SU-DHL-6 (cell line): Measurements from ENCODE around the gene TNFRSF12A.

ENCODE experiments used
- H2AFZ ChIP-seq: fragments of 200-600 bp; sonication (generic); 2 replicates; pipeline ENCODE4 v1.6.1; 2014; ENCODE audit warnings: low read depth, mild to moderate bottlenecking, moderate library complexity, mixed read lengths, antibody characterized with exemption, low read length; ENCODE audit not compliant: severe bottlenecking
- H3F3A ChIP-seq: fragments of 200-600 bp; shearing (Covaris generic); 2 replicates; pipeline ENCODE4 v1.6.0; 2016; ENCODE audit warnings: antibody characterized with exemption, mild to moderate bottlenecking; ENCODE audit not compliant: insufficient read depth
- H3K27ac ChIP-seq: fragments of 200-600 bp; sonication (generic); 2 replicates; pipeline ENCODE4 v1.5.1; 2016; ENCODE audit warnings: low read depth, mild to moderate bottlenecking, low read length, moderate library complexity, mixed read lengths
- H3K27me3 ChIP-seq: fragments of 200-600 bp; sonication (generic), shearing (Covaris generic); 2 replicates; pipeline ENCODE4 v1.6.0; 2014; ENCODE audit warnings: mild to moderate bottlenecking, low read length
- H3K36me3 ChIP-seq: fragments of 200-600 bp; sonication (generic); 2 replicates; pipeline ENCODE4 v1.6.1; 2014; ENCODE audit warnings: mild to moderate bottlenecking, low read length, mixed read lengths
- H3K4me2 ChIP-seq: fragments of 300-600, 200-600 bp; shearing (Covaris generic), sonication (generic); 2 replicates; pipeline ENCODE4 v1.6.0; 2014; ENCODE audit warnings: low read length, low read depth, mild to moderate bottlenecking; ENCODE audit not compliant: poor library complexity, severe bottlenecking
- H3K4me3 ChIP-seq: fragments of 200-600 bp; sonication (generic); 2 replicates; pipeline ENCODE4 v1.5.1; 2014; ENCODE audit warnings: antibody characterized with exemption, low read length, mild to moderate bottlenecking, mixed read lengths; ENCODE audit not compliant: insufficient read depth, poor library complexity, severe bottlenecking
- H3K79me2 ChIP-seq: fragments of 200-600 bp; sonication (generic); 2 replicates; pipeline ENCODE4 v1.6.1; 2014; ENCODE audit warnings: mild to moderate bottlenecking, low read length, moderate library complexity; ENCODE audit not compliant: insufficient read depth
- H3K9ac ChIP-seq: fragments of 200-600 bp; sonication (generic); 2 replicates; pipeline ENCODE4 v1.7.0; 2014; ENCODE audit warnings: mild to moderate bottlenecking, low read length
- H3K9me2 ChIP-seq: fragments of 200-600 bp; sonication (generic); replicated peaks from 2 replicates; pipeline ENCODE4 v1.6.1; 2014; ENCODE audit warnings: low read length; ENCODE audit not compliant: insufficient read depth
- H3K9me3 ChIP-seq: fragments of 200-600 bp; sonication (generic); 2 replicates; pipeline ENCODE4 v1.6.1; 2014; ENCODE audit warnings: low read length, mixed read lengths; ENCODE audit not compliant: insufficient read depth
- H4K20me1 ChIP-seq: fragments of 200-600 bp; sonication (generic); 2 replicates; pipeline ENCODE4 v1.6.1; 2014; ENCODE audit warnings: low read depth, mild to moderate bottlenecking, antibody characterized with exemption, low read length, moderate library complexity, mixed read lengths
- EZH2phosphoT487 ChIP-seq: fragments of 200-600 bp; sonication (generic), shearing (Covaris generic); conservative IDR thresholded peaks from 2 replicates; pipeline ENCODE4 v1.6.1; 2018; ENCODE audit warnings: mild to moderate bottlenecking, antibody characterized with exemption, low read length, moderate library complexity, mixed read lengths
- TF ChIP-seq, protein P1 (sequence below): fragments of 200-600 bp; sonication (generic); IDR thresholded peaks from one replicate; pipeline ENCODE4 v1.5.1; 2017; ENCODE audit warnings: antibody characterized with exemption, mild to moderate bottlenecking, low read length, moderate library complexity; ENCODE audit not compliant: insufficient read depth, poor library complexity, severe bottlenecking

TNFRSF12A gene

DNA sequence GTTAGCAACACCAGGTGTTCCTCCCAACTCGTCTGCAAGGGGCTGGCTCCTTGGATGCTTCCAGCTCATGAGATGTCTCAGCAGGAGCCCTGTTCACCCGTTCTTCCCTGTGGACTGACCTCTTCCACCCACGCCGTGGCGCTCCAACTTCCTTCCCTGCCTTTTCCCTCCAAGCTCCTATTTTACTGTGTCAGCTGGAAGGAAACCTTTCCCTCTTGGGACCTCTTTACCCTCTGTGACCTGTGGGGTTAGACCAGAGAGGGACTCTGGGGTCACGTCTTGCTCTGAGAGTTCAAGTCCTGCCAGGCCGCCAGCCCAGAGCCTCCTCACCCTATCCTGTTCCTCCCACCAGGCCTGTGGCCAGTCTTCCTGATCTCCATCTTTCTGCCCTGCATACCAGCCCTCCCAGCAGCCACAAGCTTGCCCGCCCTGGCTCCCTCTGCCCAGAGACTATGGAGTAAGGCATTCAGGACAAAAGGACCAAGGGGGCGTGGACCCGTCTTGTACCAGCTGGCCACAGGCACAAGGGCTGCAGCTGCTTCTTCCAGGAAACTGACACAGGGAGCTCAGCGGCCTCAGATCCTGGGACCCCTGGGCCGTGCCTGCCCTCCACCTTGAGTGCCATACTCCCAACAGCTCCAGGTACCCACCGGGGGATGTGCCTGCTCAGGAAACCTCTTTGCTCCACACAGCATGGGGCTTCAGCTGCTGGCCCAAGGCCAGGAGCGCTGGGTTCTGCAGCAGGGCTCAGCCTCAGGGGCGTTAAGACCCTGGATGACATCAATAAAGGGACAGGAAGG lies 48.0 kb upstream of the TNFRSF12A start:
- no peak for TF ChIP-seq EZH2phosphoT487
- TF ChIP-seq, protein P1, sequence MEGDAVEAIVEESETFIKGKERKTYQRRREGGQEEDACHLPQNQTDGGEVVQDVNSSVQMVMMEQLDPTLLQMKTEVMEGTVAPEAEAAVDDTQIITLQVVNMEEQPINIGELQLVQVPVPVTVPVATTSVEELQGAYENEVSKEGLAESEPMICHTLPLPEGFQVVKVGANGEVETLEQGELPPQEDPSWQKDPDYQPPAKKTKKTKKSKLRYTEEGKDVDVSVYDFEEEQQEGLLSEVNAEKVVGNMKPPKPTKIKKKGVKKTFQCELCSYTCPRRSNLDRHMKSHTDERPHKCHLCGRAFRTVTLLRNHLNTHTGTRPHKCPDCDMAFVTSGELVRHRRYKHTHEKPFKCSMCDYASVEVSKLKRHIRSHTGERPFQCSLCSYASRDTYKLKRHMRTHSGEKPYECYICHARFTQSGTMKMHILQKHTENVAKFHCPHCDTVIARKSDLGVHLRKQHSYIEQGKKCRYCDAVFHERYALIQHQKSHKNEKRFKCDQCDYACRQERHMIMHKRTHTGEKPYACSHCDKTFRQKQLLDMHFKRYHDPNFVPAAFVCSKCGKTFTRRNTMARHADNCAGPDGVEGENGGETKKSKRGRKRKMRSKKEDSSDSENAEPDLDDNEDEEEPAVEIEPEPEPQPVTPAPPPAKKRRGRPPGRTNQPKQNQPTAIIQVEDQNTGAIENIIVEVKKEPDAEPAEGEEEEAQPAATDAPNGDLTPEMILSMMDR = no peak
- no peaks in the 10 kb centered on the region for H3K27me3 ChIP-seq
- no peaks in the 10 kb centered on the region for H3K9me3 ChIP-seq
- no peaks in the 10 kb centered on the region for H3K36me3 ChIP-seq
- no peaks in the 10 kb centered on the region for H3K9me2 ChIP-seq
- no peak overlapping the region for H3K9ac ChIP-seq
- H3K4me3 ChIP-seq = no peak overlapping the region
- peaks cover 4% of the 10 kb centered on the region; the same call in 1 of the 2 replicates for H4K20me1 ChIP-seq
- H3F3A ChIP-seq = peaks cover 46% of the 10 kb centered on the region
- no peak overlapping the region for H2AFZ ChIP-seq
- peaks cover 24% of the 10 kb centered on the region for H3K79me2 ChIP-seq
- H3K4me2 ChIP-seq = peak overlapping the region; percentile 71
- peak overlapping the region; percentile 93 for H3K27ac ChIP-seq

DNA sequence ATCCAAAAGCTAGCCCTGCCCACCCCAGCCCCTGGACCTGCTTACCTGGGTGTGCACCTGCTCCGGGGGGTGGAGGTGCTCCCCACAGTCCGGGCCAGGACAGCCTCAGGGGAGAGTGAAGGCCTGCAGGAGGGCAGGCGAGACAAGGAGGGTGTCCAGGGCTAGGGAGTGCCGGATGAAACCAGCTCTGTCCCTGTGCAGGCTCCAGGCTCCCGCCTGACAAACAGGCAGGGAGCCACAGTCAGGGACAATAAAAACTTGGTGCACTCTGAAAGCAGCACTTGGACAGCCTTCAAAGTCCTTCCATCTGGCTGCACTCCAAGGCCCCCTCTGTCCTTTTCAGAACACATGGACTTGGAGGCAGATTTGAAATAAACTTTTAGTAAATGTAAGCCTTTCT lies 47.1 kb upstream of the TNFRSF12A start:
- TF ChIP-seq, protein P1 = no peak
- no peak for TF ChIP-seq EZH2phosphoT487
- Histone ChIP-seq H3K36me3 (no peaks in the 10 kb centered on the region), H3K27me3 (no peaks in the 10 kb centered on the region), H3K9me2 (no peaks in the 10 kb centered on the region), H4K20me1 (peaks cover 4% of the 10 kb centered on the region; the same call in 1 of the 2 replicates), H3K4me3 (no peak overlapping the region), H3K4me2 (no peak overlapping the region), H3K79me2 (peaks cover 29% of the 10 kb centered on the region), H3K27ac (peak overlapping the region; percentile 93), H2AFZ (no peak overlapping the region), H3K9me3 (no peaks in the 10 kb centered on the region), H3F3A (peaks cover 43% of the 10 kb centered on the region), H3K9ac (no peak overlapping the region)

DNA sequence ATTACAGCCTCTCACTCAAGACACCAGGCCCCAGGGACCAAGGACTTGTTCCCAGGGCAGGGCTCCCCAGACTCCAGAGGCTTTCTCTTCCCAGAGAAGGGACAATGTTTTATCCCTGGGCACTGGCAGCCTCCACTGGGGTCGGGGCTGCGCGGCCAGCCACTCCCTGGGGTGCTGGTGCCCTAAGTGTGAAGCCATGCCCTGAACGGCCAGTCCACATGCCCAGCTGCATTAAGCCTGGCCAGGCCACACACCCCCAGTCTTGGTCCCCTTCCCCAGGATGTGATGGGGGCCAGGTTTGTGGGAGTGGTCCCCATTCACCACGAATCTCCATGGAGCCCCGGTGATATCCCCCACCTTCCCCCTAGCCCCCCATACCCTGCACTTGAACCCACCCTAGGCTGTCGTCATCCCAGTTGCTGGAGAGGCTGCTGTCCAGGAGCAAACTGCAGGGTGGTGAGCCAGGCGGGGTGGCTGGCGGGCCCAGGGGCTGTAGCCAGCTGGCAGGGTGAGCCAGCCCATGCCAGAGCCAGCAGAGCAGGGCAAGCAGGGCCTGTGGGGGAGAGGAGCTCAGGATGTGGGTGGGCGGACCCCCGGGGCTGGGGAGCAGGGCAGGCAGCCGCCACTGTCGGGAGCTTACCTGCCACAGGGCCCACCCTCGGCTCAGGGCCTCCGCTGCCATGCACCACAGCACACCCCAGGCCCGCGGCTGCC lies 46.4 kb upstream of the TNFRSF12A start:
- Histone ChIP-seq H3K27ac (peak overlapping the region; percentile 93), H4K20me1 (peaks cover 4% of the 10 kb centered on the region; the same call in 1 of the 2 replicates), H3K27me3 (no peaks in the 10 kb centered on the region), H3K4me2 (no peak overlapping the region), H3K36me3 (no peaks in the 10 kb centered on the region), H3K9me2 (no peaks in the 10 kb centered on the region), H3F3A (peaks cover 40% of the 10 kb centered on the region), H3K4me3 (no peak overlapping the region), H2AFZ (no peak overlapping the region), H3K9ac (no peak overlapping the region), H3K79me2 (peaks cover 32% of the 10 kb centered on the region), H3K9me3 (no peaks in the 10 kb centered on the region)
- TF ChIP-seq, protein P1 = no peak
- TF ChIP-seq EZH2phosphoT487 = no peak
